ENCODE data around the gene RPL18. TPM values are rescaled to one million over a fixed set of nuclear protein-coding genes. Genes with fewer than 3 reads are reported as not detected.
A peak's percentile ranks its signal among the peaks of the same experiment; 100 is the strongest.

RPL18 gene
- total and polyA plus RNA-seq, 2 experiments from 2014 or later, result 1,898 to 2,011 TPM

DNA sequence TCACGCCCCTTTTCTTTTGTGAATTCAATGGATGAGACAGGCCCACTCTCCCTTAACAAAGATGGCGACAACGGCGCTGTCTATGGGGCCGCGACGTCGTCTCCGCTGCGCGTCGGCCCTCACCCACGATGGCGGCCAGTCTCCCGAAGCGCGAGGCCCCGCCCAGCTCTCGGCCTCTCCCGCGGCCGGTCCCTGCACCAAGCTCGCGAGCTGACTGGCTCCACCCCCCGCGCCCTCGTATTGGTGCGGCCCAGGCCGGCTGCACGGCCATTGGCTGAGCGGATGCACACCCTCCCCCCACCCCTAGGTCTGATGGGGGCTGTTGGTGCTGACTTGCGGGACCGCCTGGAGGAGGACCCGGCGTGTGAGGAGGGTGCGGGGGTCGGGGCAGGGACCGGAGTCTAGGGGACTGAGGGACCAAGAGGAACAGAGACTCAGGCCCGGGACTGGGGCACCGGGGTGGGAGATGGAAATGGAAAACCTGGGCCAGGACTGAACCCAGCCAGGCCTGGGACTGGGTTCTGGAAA is 5.2 kb upstream of the RPL18 start:
- Mint-ChIP-seq H3K36me3 (ENCODE audit: low read depth) (peaks cover 11% of the 10 kb centered on the region; the same call in 2 of the 3 replicates), H3K9me3 (no peaks in the 10 kb centered on the region; the same call in 2 of the 3 replicates)
- H3K36me3 ChIP-seq (ENCODE audit: insufficient read depth), result no peaks in the 10 kb centered on the region

More for the DNA sequence above, 5.2 kb upstream of the RPL18 start:
- H3K27ac Mint-ChIP-seq, result peak overlapping the region; percentile 93
- peak overlapping the region; percentile 72 for H3K4me3 Mint-ChIP-seq
- ATAC-seq (peak; percentile 77), DNase-seq (ENCODE audit: low spot score) (peak; percentile 99)
- Histone ChIP-seq H3K4me2 (peak overlapping the region; percentile 94), H4K20me1 (replicated peaks; ENCODE audit: insufficient read depth) (peaks cover 13% of the 10 kb centered on the region), H3K4me3 (peak overlapping the region; percentile 92), H3K27me3 (ENCODE audit: insufficient read depth) (no peaks in the 10 kb centered on the region), H3F3A (replicated peaks; ENCODE audit: low read depth) (0 out of 2 replicates have a peak, but pooled peaks cover 9% of the 10 kb centered on the region), H3K9me2 (ENCODE audit: insufficient read depth) (no peaks in the 10 kb centered on the region), H3K4me1 (ENCODE audit: insufficient read depth) (peaks cover 15% of the 10 kb centered on the region), H3K27ac (ENCODE audit: low read depth) (peak overlapping the region; percentile 91), H3K79me2 (replicated peaks; ENCODE audit: insufficient read depth) (peaks cover 19% of the 10 kb centered on the region), H2AFZ (no peak overlapping the region)
- peaks cover 16% of the 10 kb centered on the region for H3K27me3 Mint-ChIP-seq (ENCODE audit: insufficient read depth, low read depth, poor library complexity)
- peaks cover 35% of the 10 kb centered on the region for H3K4me1 Mint-ChIP-seq
- TF ChIP-seq, protein P1, sequence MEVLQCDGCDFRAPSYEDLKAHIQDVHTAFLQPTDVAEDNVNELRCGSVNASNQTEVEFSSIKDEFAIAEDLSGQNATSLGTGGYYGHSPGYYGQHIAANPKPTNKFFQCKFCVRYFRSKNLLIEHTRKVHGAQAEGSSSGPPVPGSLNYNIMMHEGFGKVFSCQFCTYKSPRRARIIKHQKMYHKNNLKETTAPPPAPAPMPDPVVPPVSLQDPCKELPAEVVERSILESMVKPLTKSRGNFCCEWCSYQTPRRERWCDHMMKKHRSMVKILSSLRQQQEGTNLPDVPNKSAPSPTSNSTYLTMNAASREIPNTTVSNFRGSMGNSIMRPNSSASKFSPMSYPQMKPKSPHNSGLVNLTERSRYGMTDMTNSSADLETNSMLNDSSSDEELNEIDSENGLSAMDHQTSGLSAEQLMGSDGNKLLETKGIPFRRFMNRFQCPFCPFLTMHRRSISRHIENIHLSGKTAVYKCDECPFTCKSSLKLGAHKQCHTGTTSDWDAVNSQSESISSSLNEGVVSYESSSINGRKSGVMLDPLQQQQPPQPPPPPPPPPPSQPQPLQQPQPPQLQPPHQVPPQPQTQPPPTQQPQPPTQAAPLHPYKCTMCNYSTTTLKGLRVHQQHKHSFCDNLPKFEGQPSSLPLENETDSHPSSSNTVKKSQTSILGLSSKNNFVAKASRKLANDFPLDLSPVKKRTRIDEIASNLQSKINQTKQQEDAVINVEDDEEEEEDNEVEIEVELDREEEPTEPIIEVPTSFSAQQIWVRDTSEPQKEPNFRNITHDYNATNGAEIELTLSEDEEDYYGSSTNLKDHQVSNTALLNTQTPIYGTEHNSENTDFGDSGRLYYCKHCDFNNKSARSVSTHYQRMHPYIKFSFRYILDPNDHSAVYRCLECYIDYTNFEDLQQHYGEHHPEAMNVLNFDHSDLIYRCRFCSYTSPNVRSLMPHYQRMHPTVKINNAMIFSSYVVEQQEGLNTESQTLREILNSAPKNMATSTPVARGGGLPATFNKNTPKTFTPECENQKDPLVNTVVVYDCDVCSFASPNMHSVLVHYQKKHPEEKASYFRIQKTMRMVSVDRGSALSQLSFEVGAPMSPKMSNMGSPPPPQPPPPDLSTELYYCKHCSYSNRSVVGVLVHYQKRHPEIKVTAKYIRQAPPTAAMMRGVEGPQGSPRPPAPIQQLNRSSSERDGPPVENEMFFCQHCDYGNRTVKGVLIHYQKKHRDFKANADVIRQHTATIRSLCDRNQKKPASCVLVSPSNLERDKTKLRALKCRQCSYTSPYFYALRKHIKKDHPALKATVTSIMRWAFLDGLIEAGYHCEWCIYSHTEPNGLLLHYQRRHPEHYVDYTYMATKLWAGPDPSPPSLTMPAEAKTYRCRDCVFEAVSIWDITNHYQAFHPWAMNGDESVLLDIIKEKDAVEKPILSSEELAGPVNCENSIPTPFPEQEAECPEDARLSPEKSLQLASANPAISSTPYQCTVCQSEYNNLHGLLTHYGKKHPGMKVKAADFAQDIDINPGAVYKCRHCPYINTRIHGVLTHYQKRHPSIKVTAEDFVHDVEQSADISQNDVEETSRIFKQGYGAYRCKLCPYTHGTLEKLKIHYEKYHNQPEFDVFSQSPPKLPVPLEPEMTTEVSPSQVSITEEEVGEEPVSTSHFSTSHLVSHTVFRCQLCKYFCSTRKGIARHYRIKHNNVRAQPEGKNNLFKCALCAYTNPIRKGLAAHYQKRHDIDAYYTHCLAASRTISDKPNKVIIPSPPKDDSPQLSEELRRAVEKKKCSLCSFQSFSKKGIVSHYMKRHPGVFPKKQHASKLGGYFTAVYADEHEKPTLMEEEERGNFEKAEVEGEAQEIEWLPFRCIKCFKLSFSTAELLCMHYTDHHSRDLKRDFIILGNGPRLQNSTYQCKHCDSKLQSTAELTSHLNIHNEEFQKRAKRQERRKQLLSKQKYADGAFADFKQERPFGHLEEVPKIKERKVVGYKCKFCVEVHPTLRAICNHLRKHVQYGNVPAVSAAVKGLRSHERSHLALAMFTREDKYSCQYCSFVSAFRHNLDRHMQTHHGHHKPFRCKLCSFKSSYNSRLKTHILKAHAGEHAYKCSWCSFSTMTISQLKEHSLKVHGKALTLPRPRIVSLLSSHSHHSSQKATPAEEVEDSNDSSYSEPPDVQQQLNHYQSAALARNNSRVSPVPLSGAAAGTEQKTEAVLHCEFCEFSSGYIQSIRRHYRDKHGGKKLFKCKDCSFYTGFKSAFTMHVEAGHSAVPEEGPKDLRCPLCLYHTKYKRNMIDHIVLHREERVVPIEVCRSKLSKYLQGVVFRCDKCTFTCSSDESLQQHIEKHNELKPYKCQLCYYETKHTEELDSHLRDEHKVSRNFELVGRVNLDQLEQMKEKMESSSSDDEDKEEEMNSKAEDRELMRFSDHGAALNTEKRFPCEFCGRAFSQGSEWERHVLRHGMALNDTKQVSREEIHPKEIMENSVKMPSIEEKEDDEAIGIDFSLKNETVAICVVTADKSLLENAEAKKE (CRISPR knock-in tag; IDR thresholded peaks at IDR 0.05), result no peak
- TF ChIP-seq POLR2AphosphoS5 (IDR thresholded peaks at IDR 0.05; ENCODE audit: low read depth), result peak; percentile 91
- TF ChIP-seq, protein P2, sequence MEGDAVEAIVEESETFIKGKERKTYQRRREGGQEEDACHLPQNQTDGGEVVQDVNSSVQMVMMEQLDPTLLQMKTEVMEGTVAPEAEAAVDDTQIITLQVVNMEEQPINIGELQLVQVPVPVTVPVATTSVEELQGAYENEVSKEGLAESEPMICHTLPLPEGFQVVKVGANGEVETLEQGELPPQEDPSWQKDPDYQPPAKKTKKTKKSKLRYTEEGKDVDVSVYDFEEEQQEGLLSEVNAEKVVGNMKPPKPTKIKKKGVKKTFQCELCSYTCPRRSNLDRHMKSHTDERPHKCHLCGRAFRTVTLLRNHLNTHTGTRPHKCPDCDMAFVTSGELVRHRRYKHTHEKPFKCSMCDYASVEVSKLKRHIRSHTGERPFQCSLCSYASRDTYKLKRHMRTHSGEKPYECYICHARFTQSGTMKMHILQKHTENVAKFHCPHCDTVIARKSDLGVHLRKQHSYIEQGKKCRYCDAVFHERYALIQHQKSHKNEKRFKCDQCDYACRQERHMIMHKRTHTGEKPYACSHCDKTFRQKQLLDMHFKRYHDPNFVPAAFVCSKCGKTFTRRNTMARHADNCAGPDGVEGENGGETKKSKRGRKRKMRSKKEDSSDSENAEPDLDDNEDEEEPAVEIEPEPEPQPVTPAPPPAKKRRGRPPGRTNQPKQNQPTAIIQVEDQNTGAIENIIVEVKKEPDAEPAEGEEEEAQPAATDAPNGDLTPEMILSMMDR (conservative IDR thresholded peaks at IDR 0.05; ENCODE audit: low read depth in 2 of 2), result no peak
- TF ChIP-seq, protein P3, sequence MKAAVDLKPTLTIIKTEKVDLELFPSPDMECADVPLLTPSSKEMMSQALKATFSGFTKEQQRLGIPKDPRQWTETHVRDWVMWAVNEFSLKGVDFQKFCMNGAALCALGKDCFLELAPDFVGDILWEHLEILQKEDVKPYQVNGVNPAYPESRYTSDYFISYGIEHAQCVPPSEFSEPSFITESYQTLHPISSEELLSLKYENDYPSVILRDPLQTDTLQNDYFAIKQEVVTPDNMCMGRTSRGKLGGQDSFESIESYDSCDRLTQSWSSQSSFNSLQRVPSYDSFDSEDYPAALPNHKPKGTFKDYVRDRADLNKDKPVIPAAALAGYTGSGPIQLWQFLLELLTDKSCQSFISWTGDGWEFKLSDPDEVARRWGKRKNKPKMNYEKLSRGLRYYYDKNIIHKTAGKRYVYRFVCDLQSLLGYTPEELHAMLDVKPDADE (IDR thresholded peaks at IDR 0.05), result peak; percentile 60; the same call in 1 of the 2 replicates
- peak; percentile 88 for TF ChIP-seq CREB1 (CRISPR knock-in tag; IDR thresholded peaks at IDR 0.05; ENCODE audit: low read depth)
